BJ (cell line): ENCODE data around the gene EHD1. TPM values are rescaled to one million over a fixed set of nuclear protein-coding genes. Genes with fewer than 3 reads are reported as not detected.

ENCODE experiments used
- CTCF ChIA-PET: fragments of 350-600 bp; formaldehyde crosslinking; extraction: SDS; loops from one replicate; lab custom pipeline; 2021; ENCODE audit warnings: antibody characterized with exemption, inconsistent platforms; lab: Yijun Ruan, JAX
- POLR2A ChIA-PET: fragments of 300-600 bp; sonication (Branson Sonifier 250); formaldehyde crosslinking; extraction: SDS; loops from one replicate; lab custom pipeline; 2021; ENCODE audit warnings: antibody characterized with exemption; lab: Charles Lee
- DNase-seq: peaks from one replicate; pipeline ENCODE4 v3.0.0-alpha.2; 2011; ENCODE audit warnings: low read depth
- H3K27me3 ChIP-seq: 2 replicates; pipeline ENCODE4 v1.6.0; 2011; ENCODE audit warnings: low read length; ENCODE audit not compliant: control insufficient read depth, insufficient read depth
- H3K36me3 ChIP-seq: 2 replicates; pipeline ENCODE4 v1.5.1; 2011; ENCODE audit warnings: low read length; ENCODE audit not compliant: control insufficient read depth, insufficient read depth
- H3K4me3 ChIP-seq: 2 replicates; pipeline ENCODE4 v1.5.1; 2011; ENCODE audit warnings: low read depth, mild to moderate bottlenecking, control low read depth, low read length
- polyA plus RNA-seq: library from polyadenylated mRNA; depleted of rRNA; stranded (reverse); fragments of >200 nt; gene quantifications from 2 replicates; pipeline ENCODE4 v1.2.3, GENCODE V29; 2011
- TF ChIP-seq, protein P1 (sequence below): IDR thresholded peaks from 2 replicates; pipeline ENCODE4 v1.5.1; 2011; ENCODE audit warnings: low read depth, mild to moderate bottlenecking, control low read depth, inconsistent platforms, low read length, moderate library complexity; ENCODE audit not compliant: insufficient read depth

The EHD1 gene
- polyA plus RNA-seq, 1 experiment, result 191 TPM

DNA sequence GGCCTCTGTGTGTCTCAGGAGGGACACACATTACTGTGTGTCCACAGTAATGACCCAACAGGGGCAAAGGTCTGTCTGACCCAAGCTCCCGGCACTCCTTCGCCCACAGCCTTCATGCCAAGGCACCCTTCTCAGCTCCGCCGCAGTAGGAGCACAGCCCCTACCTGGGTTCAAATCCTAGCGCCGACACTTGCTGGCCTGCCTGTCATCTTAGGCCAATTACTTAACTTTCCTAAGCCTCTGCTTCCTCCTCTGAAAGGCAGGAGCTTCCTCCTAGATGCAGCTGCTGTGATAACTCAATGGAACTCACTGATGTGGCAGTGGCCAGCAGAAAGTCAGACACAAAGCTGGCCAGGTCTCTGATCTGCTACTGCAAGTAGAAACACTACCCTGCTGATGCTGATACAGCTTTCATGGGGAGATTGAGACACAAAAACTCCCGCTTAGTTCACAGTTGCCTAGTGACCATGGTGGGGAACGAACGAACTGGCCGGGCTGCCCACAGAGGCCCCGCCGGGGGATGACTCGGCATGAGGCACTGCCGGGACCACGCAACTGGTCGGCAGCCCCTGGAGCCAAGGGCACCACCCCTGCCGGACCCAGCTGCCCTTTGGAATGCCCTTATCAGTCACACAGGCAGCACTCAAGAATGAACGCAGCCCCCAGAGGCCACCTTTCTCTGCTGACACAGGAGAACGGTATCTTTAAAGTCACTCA is 8.1 kb downstream of the EHD1 start:
- DNase-seq, result no peak

DNA sequence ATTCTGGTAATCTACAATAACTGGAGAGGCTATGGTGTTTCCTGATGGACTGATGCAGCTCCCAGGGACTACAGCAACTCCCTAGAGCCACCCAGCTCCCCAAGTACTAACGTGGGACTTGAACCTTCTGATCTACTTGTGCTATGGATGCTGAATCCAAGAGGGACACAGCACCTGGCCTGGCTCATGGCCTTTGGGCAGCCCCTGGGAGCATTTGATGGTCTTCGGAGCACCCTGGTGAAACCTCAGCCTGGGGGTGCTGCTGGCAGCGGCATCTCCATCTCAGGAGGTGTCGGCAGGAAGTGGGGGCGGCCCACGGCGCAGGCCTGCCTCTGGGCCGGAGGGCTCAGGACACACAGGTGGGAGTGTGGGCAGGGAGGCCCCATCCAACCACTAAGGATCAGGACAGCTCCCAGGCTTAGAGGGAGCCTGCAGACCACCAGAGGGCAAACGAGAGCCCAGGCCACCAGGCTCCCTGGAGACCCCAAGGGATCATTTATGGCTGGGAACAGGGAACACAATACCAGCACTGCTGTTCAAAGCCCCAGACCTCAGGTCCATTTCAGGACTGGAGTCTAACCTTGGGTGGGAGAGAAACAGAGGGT is 8.7 kb downstream of the EHD1 start:
- H3K36me3 ChIP-seq, result peaks cover 37% of the 10 kb centered on the region
- POLR2A ChIA-PET, result interaction anchor here (0.7 kb wide), 1 partner anchor 13 kb away, joined by 3 read pairs; no protein-coding TSS in a partner anchor
- no peak overlapping the region for H3K4me3 ChIP-seq

More for the DNA sequence above, 8.1 kb downstream of the EHD1 start:
- ChIA-PET CTCF (interaction anchor here (0.9 to 29.2 kb wide), 6 partner anchors 11 to 27 kb away, joined by 3 to 797 read pairs (median 8); partner anchors contain the start of gene EHD1), POLR2A (no interaction called here)
- H3K27me3 ChIP-seq, result no peaks in the 10 kb centered on the region
- H3K4me3 ChIP-seq, result 0 out of 2 replicates have a peak overlapping the region, but pooled peaks have one; percentile 12
- TF ChIP-seq, protein P1, sequence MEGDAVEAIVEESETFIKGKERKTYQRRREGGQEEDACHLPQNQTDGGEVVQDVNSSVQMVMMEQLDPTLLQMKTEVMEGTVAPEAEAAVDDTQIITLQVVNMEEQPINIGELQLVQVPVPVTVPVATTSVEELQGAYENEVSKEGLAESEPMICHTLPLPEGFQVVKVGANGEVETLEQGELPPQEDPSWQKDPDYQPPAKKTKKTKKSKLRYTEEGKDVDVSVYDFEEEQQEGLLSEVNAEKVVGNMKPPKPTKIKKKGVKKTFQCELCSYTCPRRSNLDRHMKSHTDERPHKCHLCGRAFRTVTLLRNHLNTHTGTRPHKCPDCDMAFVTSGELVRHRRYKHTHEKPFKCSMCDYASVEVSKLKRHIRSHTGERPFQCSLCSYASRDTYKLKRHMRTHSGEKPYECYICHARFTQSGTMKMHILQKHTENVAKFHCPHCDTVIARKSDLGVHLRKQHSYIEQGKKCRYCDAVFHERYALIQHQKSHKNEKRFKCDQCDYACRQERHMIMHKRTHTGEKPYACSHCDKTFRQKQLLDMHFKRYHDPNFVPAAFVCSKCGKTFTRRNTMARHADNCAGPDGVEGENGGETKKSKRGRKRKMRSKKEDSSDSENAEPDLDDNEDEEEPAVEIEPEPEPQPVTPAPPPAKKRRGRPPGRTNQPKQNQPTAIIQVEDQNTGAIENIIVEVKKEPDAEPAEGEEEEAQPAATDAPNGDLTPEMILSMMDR, result no peak
- peaks cover 41% of the 10 kb centered on the region for H3K36me3 ChIP-seq

DNA sequence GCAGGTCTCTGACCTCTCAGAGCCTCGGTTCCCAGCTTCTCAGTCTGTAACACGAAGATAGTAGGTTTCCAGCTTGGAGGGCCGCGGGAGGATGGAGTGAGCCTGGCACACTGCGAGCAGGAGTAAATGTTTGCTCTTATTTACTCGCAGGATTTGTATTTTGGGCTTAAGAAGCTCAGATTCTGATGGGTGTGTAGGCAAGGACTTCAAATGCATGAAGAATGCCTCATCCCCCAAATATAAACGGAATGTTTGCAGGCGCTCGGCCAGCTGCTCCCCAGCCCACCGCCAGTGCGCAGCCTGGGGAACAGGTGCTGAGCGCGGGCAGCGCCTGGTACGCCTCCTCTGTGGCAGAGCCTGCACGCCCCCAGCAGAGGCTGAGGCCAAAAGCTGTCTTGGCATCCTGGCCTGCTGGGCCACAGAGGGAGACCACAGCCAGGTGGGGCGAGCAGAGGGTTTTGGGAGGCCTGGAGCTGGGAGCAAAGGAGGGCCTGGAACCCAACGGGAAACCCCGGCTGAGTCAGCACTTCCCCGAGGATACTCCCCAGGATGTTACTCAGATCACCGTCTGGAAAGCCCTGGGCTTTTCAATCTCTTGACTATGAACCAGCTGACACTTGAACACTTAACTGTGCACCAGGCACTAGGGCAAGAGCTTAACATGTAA is 9.4 kb downstream of the EHD1 start:
- H3K36me3 ChIP-seq, result peaks cover 32% of the 10 kb centered on the region
- no peaks in the 10 kb centered on the region for H3K27me3 ChIP-seq
- CTCF ChIA-PET, result interaction anchor here (0.6 to 29.2 kb wide), 11 partner anchors 10 to 241 kb away, joined by 3 to 797 read pairs (median 7); partner anchors contain the start of genes BATF2, CDC42BPG and EHD1
- no peak overlapping the region for H3K4me3 ChIP-seq
- TF ChIP-seq, protein P1, result no peak
- POLR2A ChIA-PET, result interaction anchor here (0.7 kb wide), 1 partner anchor 13 kb away, joined by 3 read pairs; no protein-coding TSS in a partner anchor
- no peak for DNase-seq

More for the DNA sequence above, 8.7 kb downstream of the EHD1 start:
- no peak for DNase-seq
- H3K27me3 ChIP-seq, result no peaks in the 10 kb centered on the region
- CTCF ChIA-PET, result interaction anchor here (0.6 to 29.2 kb wide), 10 partner anchors 11 to 240 kb away, joined by 3 to 797 read pairs (median 8); partner anchors contain the start of genes BATF2 and EHD1
- TF ChIP-seq, protein P1, result peak; percentile 50

DNA sequence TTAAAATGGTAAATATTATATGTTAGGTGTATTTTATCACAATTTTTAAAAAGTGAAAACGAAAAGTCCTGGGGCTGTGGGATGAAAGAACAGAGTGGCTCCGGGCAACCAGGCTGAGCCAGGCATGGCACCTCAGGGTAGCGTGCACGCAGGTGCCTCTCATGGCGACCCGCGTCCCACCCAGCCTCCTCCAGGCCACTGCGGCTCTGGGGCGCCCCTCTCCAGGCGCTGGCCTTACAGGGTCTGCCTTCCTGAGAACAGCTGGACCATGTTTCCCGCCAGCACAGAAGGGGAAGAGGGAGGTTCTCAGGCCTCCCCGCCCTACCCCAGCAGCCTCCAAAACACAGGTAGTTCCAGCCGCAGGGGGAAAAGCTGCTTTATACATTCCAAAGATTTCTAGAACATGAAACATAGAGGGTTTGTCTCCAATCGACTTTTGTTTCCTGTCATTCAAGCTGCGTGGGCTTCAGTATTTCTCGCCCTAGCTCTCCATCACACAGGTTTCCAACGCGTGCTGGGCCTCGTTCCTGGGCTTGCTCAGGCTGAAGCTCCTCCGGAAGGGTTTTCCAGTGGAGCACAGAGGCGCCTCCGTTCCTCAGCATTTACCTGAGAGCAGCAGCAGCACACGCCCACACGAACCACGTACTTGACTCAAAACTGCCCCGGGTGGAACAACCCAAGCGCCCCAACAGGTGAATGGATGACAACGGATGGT is 10.5 kb downstream of the EHD1 start:
- ChIA-PET CTCF (interaction anchor here (0.8 to 29.2 kb wide), 6 partner anchors 12 to 146 kb away, joined by 3 to 797 read pairs (median 10); partner anchors contain the start of genes ARL2, CDC42BPG and EHD1), POLR2A (no interaction called here)
- no peak overlapping the region for H3K4me3 ChIP-seq
- no peaks in the 10 kb centered on the region for H3K27me3 ChIP-seq
- TF ChIP-seq, protein P1, result no peak
- DNase-seq, result no peak
- peaks cover 26% of the 10 kb centered on the region for H3K36me3 ChIP-seq
